Activated T-cell treated with anti-CD3 and anti-CD28 coated beads for 48 hours (primary cell): ENCODE results near the gene BICRA.

Experiments used
- DNase-seq: peaks from one replicate; pipeline ENCODE4 v3.0.0-alpha.2; 2020; ENCODE audit warnings: low read depth

The BICRA gene

DNA sequence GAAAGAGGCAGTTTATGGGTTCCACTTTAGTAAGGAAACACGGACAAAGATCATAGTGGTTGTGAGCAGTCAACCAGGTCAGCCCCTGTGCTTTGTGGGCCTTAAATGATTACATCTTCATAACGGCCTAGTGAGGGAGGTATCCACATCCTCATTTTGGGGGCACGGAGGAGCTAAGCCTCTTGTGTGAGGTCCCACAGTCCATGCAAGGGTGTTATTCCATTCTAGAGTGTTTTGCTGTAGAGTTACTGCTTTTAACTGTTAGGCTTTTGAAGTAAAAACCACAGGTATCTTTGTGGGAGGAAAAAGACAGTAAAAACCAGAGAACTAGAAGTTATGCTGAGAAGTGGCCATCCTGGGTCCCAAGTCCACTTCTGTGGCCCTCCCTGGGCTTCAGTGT lies 140.4 kb downstream of the BICRA start:
- no peak for DNase-seq

DNA sequence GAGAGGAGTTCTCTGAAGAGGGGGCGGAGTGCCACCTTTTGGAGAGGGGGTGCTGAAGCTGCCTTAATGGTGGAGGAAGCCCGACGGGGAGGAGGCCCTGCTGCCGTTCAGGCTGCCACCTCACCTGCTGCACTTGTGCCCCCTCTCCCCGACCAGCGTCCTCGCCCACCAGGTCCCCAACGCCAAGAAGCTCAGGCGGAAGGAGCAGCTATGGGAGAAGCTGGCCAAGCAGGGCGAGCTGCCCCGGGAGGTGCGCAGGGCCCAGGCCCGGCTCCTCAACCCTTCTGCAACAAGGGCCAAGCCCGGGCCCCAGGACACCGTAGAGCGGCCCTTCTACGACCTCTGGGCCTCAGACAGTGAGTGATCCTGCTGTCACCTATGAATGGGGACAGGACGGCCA lies 141.8 kb downstream of the BICRA start:
- no peak for DNase-seq

DNA sequence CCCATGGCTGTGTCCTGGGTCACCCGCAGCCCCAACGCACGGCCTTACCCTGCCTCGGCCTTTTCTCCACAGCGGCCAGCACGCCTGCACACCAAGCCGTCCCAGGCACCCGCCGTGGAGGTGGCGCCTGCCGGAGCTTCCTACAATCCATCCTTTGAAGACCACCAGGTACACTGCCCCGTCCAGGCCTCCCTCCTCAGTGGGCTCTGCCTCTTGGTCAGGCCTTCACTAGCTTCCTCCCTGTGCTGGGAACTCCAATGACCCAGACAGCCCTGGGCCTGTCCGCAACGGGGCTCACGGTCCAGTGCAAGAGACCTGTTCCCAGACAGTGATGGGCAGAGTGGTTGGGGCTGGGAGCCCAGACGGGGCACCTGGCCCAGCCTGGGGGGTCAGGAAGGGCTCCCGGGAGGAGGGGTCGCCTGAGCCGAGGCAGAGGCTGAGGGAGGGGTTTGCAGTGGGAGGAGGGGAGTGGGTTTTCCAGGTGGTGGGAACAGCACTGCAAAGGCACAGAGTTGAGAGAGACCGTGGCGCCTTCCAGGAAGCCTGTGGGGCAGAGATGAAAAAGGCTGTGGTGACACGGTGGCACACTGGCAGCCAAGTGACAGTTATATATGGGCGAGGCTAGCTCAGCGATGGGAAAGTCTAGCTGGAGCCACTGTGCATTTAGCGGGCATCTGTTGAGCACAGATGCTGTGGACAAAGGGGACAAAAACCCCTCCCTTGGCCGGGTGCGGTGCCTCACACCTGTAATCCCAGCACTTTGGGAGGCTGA lies 143.7 kb downstream of the BICRA start:
- DNase-seq, result no peak
